GM10266 (cell line): ENCODE measurements around the gene RDH13.
"Not testable (repeated sequence)": the region's sequence is repeated elsewhere in the genome, so short reads cannot be mapped to it uniquely, and the experiment has no call there.

ENCODE experiments used
- DNase-seq: peaks from one replicate; pipeline ENCODE4 v3.0.0; 2012; ENCODE audit errors: extremely low spot score
- CTCF ChIP-seq: IDR thresholded peaks from 2 replicates; pipeline ENCODE4 v1.5.1; 2012; ENCODE audit warnings: mild to moderate bottlenecking, low read depth; ENCODE audit not compliant: control insufficient read depth, insufficient read depth; ENCODE audit errors: missing control alignments

RDH13 gene

GRCh38 chr19:55036058-55036457 lies 26.9 kb downstream of the RDH13 start:
- no peak for DNase-seq
- no peak for TF ChIP-seq CTCF

GRCh38 chr19:55034751-55035150 lies 28.2 kb downstream of the RDH13 start:
- DNase-seq: no peak
- TF ChIP-seq CTCF: no peak

GRCh38 chr19:55032976-55033643 lies 29.8 kb downstream of the RDH13 start:
- DNase-seq: not testable (repeated sequence)

GRCh38 chr19:55032170-55032800 lies 30.7 kb downstream of the RDH13 start:
- TF ChIP-seq CTCF: no peak
- DNase-seq: no peak

GRCh38 chr19:55031178-55031577 lies 31.8 kb downstream of the RDH13 start:
- DNase-seq: no peak
- no peak for TF ChIP-seq CTCF

- no peak for DNase-seq
- no peak for TF ChIP-seq CTCF
Measured at GRCh38 chr19:55028757-55029156, 34.2 kb downstream of the RDH13 start.

GRCh38 chr19:55027472-55028337 lies 35.2 kb downstream of the RDH13 start:
- TF ChIP-seq CTCF: no peak
- no peak for DNase-seq

- not testable (repeated sequence) for DNase-seq
Measured at GRCh38 chr19:55027140-55027471, 35.8 kb downstream of the RDH13 start.
